GM12878 (cell line): ENCODE results near the gene FAM47E. TPM values are rescaled to one million over a fixed set of nuclear protein-coding genes. Genes with fewer than 3 reads are reported as not detected.
A peak's percentile ranks its signal among the peaks of the same experiment; 100 is the strongest.

Source experiments
- ATAC-seq: fragments of 200-7000 bp; cut with Tn5 transposase; 3 replicates; pipeline ENCODE4 v1.9.1; 2020; ENCODE audit warnings: mild to moderate bottlenecking, moderate library complexity
- BruUV-seq: library from RNA; stranded (reverse); fragments of 400-500 nt; replicated peaks from 2 replicates; lab custom pipeline; 2021; lab: Mats Ljungman, UMichigan
- CTCF ChIA-PET: fragments of 300-600 bp; sonication (Branson Sonifier 250); formaldehyde crosslinking; extraction: SDS; loops from one replicate; lab custom pipeline; 2021; ENCODE audit warnings: inconsistent platforms; lab: Yijun Ruan, JAX
- POLR2A ChIA-PET: fragments of 350-600 bp; formaldehyde crosslinking; extraction: SDS; loops from one replicate; lab custom pipeline; 2021; ENCODE audit warnings: inconsistent platforms; lab: Charles Lee
- RAD21 ChIA-PET: fragments of 300-600 bp; sonication (Branson Sonifier 250); formaldehyde crosslinking; loops from one replicate; lab custom pipeline; 2023; ENCODE audit warnings: antibody characterized with exemption; ENCODE audit not compliant: unreplicated experiment; lab: Charles Lee
- SMC1A ChIA-PET: fragments of 300-600 bp; sonication (Branson Sonifier 250); formaldehyde crosslinking; loops from one replicate; lab custom pipeline; 2023; ENCODE audit not compliant: unreplicated experiment, uncharacterized antibody; lab: Charles Lee
- DNase-seq: peaks from one replicate; pipeline ENCODE4 v3.0.0-alpha.2; 2011; ENCODE audit warnings: low read depth, low spot score
- FAIRE-seq: peaks from 3 replicates; lab custom pipeline; 2011; peaks lifted over from hg19 to GRCh38; lab: Jason Lieb, UNC
- H2AFZ ChIP-seq: 2 replicates; pipeline ENCODE4 v1.6.0; 2011; ENCODE audit warnings: low read depth, low read length, control low read depth; ENCODE audit not compliant: control insufficient read depth
- H3K27ac ChIP-seq: 2 replicates; pipeline ENCODE4 v1.5.1; 2011; ENCODE audit warnings: control low read depth; ENCODE audit not compliant: control insufficient read depth, insufficient read depth
- H3K27me3 ChIP-seq, 2 experiments: replicated peaks in 1 of 2; 2 replicates each; pipeline versions ENCODE4 v1.6.0 to v1.6.1; 2011; ENCODE audit warnings: low read length in 1 of 2; ENCODE audit not compliant: control insufficient read depth in 2 of 2, insufficient read depth in 2 of 2
- H3K36me3 ChIP-seq, 2 experiments: 2 replicates each; pipeline ENCODE4 v1.5.1; 2011; ENCODE audit warnings: low read length in 1 of 2; ENCODE audit not compliant: control insufficient read depth in 2 of 2, insufficient read depth in 2 of 2
- H3K4me1 ChIP-seq: 2 replicates; pipeline ENCODE4 v1.6.1; 2011; ENCODE audit warnings: mild to moderate bottlenecking, low read length, moderate library complexity, mixed read lengths; ENCODE audit not compliant: control insufficient read depth, insufficient read depth
- H3K4me2 ChIP-seq: 2 replicates; pipeline ENCODE4 v1.6.0; 2011; ENCODE audit warnings: control low read depth; ENCODE audit not compliant: control insufficient read depth, insufficient read depth
- H3K4me3 ChIP-seq: fragments of 200-600 bp; sonication (generic); 2 replicates; pipeline ENCODE4 v1.5.1; 2016
- H3K79me2 ChIP-seq: 2 replicates; pipeline ENCODE4 v1.6.0; 2011; ENCODE audit warnings: low read length; ENCODE audit not compliant: control insufficient read depth, insufficient read depth
- H3K9ac ChIP-seq: 2 replicates; pipeline ENCODE4 v1.8.0; 2011; ENCODE audit warnings: low read length, control low read depth, mixed read lengths; ENCODE audit not compliant: control insufficient read depth, insufficient read depth
- H3K9me3 ChIP-seq: replicated peaks from 3 replicates; pipeline ENCODE4 v1.5.1; 2011; ENCODE audit warnings: mild to moderate bottlenecking, low read length; ENCODE audit not compliant: control insufficient read depth, insufficient read depth
- H4K20me1 ChIP-seq: 2 replicates; pipeline ENCODE4 v1.6.0; 2011; ENCODE audit not compliant: control insufficient read depth, insufficient read depth
- ATF2 ChIP-seq: IDR thresholded peaks from 2 replicates; pipeline ENCODE4 v1.6.1; 2012; ENCODE audit warnings: low read length, inconsistent platforms
- ATF7 ChIP-seq: fragments of 450-650 bp; IDR thresholded peaks from 2 replicates; pipeline ENCODE4 v1.6.1; 2016; ENCODE audit warnings: low read depth, mild to moderate bottlenecking
- BACH1 ChIP-seq: fragments of 450-650 bp; IDR thresholded peaks from 2 replicates; pipeline ENCODE4 v1.6.1; 2017; ENCODE audit warnings: mild to moderate bottlenecking, borderline replicate concordance
- BCLAF1 ChIP-seq: fragments of 450-650 bp; IDR thresholded peaks from 2 replicates; pipeline ENCODE4 v1.6.1; 2017; ENCODE audit warnings: antibody characterized with exemption, mild to moderate bottlenecking, moderate library complexity
- CBX5 ChIP-seq: sonication (generic); IDR thresholded peaks from 2 replicates; pipeline ENCODE4 v1.6.1; 2016; ENCODE audit warnings: low read depth, moderate library complexity, mild to moderate bottlenecking, inconsistent platforms
- FOS ChIP-seq: IDR thresholded peaks from 3 replicates; pipeline ENCODE4 v1.6.1; 2011; ENCODE audit warnings: borderline replicate concordance; ENCODE audit not compliant: insufficient read length; ENCODE audit errors: extremely low read depth
- HDGF ChIP-seq: fragments of 450-650 bp; IDR thresholded peaks from 2 replicates; pipeline ENCODE4 v1.6.1; 2016; ENCODE audit warnings: antibody characterized with exemption
- NFYA ChIP-seq: IDR thresholded peaks from 2 replicates; pipeline ENCODE4 v1.6.1; 2011; ENCODE audit warnings: low read depth, mild to moderate bottlenecking, low read length, improper control_type of control experiment, borderline replicate concordance
- RAD51 ChIP-seq: fragments of 450-650 bp; IDR thresholded peaks from 2 replicates; pipeline ENCODE4 v1.6.1; 2016; ENCODE audit warnings: moderate library complexity, mild to moderate bottlenecking, inconsistent platforms
- SRF ChIP-seq, 2 experiments: IDR thresholded peaks; 2 replicates each; pipeline ENCODE4 v1.6.1; 2011; ENCODE audit warnings: low read depth in 2 of 2, low read length in 2 of 2, mild to moderate bottlenecking in 1 of 2, moderate library complexity in 1 of 2
- ZZZ3 ChIP-seq: IDR thresholded peaks from 2 replicates; pipeline ENCODE4 v1.6.1; 2011; ENCODE audit warnings: low read depth; ENCODE audit not compliant: control insufficient read depth, insufficient read length
- WGBS: methylation state at CpG from one replicate; pipeline ENCODE4 v1.1.6; 2016; ENCODE audit warnings: low lambda C conversion rate; ENCODE audit not compliant: insufficient replicate concordance, insufficient coverage; ENCODE audit errors: missing lambda C conversion rate; 5-methylcytosine and 5-hydroxymethylcytosine counted together
- in situ Hi-C: fragments of 300-500 bp; cut with MboI; formaldehyde crosslinking; loops from 9 replicates; pipeline ENCODE4 v1.14.3; 2018; ENCODE audit warnings: mixed read lengths
- intact Hi-C: fragments of 100-400 bp; cut with micrococcal nuclease; formaldehyde crosslinking; loops from one replicate; pipeline ENCODE4 v1.14.2; 2022; ENCODE audit not compliant: unreplicated experiment
- polyA plus RNA-seq, 11 experiments: library from polyadenylated mRNA; depleted of rRNA in 4 of 11; unstranded in 6 of 11; stranded (reverse) in 5 of 11; fragments of >200 nt; fragmentation: Nextera tagmentation in 4 of 11; fragmentation: Illumina TruSeq in 1 of 11; extraction: Ambion mirVana in 4 of 11; extraction: Trizol in 1 of 11; gene quantifications; 1 replicate in 1 of 11; 2 replicates in 10 of 11; pipeline versions ENCODE4 v1.2.1 to v1.2.3, GENCODE V29; 2011 to 2016; ENCODE audit warnings: inconsistent platforms in 2 of 11, missing spikeins in 2 of 11, low read depth in 1 of 11
- total RNA-seq, 4 experiments: library from RNA; depleted of rRNA in 3 of 4; stranded (reverse); fragments of >200 nt in 3 of 4; fragmentation: Illumina TruSeq in 1 of 4; extraction: Trizol in 1 of 4; gene quantifications; 2 replicates each; pipeline versions ENCODE4 v1.2.1 to v1.2.3, GENCODE V29; 2013 to 2021
- TF ChIP-seq, protein P1 (sequence below): IDR thresholded peaks from 2 replicates; pipeline ENCODE4 v1.6.1; 2011; ENCODE audit warnings: borderline replicate concordance, low read depth, mild to moderate bottlenecking, moderate library complexity, mixed read lengths, low read length; ENCODE audit not compliant: insufficient read depth; ENCODE audit errors: extremely low read length
- TF ChIP-seq, protein P2 (sequence below): fragments of 450-650 bp; IDR thresholded peaks from 2 replicates; pipeline ENCODE4 v1.6.1; 2018; ENCODE audit warnings: borderline replicate concordance, mild to moderate bottlenecking; ENCODE audit not compliant: partially characterized antibody

The FAM47E gene
- total and polyA plus RNA-seq, 10 of the 15 experiments (the other 5 are each of a cell fraction or from before 2014, with no cell fraction given), result 0.03 TPM; not detected in 9

- H3K4me2 ChIP-seq, result peak overlapping the region; percentile 88
- H4K20me1 ChIP-seq, result no peaks in the 10 kb centered on the region
- POLR2A ChIA-PET, result interaction anchor here (0.7 to 1.1 kb wide), 2 partner anchors 12 to 874 kb away, joined by 3 to 6 read pairs; no protein-coding TSS in a partner anchor
- no peaks in the 10 kb centered on the region for H3K9me3 ChIP-seq
- peaks cover 21% of the 10 kb centered on the region for H3K4me1 ChIP-seq
- TF ChIP-seq FOS (no peak), CBX5 (no peak), BCLAF1 (no peak), NFYA (no peak), ATF2 (no peak), SRF (IDR thresholded peaks at IDR 0.05; ENCODE audit: low read depth in 2 of 2, low read length in 2 of 2) (no peak), RAD51 (no peak), HDGF (no peak), ZZZ3 (no peak), ATF7 (no peak), BACH1 (no peak)
- TF ChIP-seq, protein P1, sequence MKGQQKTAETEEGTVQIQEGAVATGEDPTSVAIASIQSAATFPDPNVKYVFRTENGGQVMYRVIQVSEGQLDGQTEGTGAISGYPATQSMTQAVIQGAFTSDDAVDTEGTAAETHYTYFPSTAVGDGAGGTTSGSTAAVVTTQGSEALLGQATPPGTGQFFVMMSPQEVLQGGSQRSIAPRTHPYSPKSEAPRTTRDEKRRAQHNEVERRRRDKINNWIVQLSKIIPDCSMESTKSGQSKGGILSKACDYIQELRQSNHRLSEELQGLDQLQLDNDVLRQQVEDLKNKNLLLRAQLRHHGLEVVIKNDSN, result no peak
- TF ChIP-seq, protein P2, sequence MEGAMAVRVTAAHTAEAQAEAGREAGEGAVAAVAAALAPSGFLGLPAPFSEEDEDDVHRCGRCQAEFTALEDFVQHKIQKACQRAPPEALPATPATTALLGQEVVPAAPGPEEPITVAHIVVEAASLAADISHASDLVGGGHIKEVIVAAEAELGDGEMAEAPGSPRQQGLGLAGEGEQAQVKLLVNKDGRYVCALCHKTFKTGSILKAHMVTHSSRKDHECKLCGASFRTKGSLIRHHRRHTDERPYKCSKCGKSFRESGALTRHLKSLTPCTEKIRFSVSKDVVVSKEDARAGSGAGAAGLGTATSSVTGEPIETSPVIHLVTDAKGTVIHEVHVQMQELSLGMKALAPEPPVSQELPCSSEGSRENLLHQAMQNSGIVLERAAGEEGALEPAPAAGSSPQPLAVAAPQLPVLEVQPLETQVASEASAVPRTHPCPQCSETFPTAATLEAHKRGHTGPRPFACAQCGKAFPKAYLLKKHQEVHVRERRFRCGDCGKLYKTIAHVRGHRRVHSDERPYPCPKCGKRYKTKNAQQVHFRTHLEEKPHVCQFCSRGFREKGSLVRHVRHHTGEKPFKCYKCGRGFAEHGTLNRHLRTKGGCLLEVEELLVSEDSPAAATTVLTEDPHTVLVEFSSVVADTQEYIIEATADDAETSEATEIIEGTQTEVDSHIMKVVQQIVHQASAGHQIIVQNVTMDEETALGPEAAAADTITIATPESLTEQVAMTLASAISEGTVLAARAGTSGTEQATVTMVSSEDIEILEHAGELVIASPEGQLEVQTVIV, result no peak
- TF ChIP-seq, all 136 proteins: peak for 0
- Histone ChIP-seq H3K9ac (no peak overlapping the region), H3K4me3 (peak overlapping the region; percentile 78; the same call in 1 of the 2 replicates), H3K27ac (no peak overlapping the region), H3K36me3 (no peaks in the 10 kb centered on the region), H2AFZ (no peak overlapping the region), H3K79me2 (peaks cover 5% of the 10 kb centered on the region), H3K27me3 (no peaks in the 10 kb centered on the region)
- DNase-seq (no peak), ATAC-seq (no peak), FAIRE-seq (no peak)
- WGBS, result 87% methylated on average over 6 of the region's 6 CpGs
- RAD21 ChIA-PET, result interaction anchor here (1.7 to 4.7 kb wide), 2 partner anchors 12 to 32 kb away, joined by 4 to 22 read pairs; no protein-coding TSS in a partner anchor
- no TSS peak for BruUV-seq
- SMC1A ChIA-PET, result interaction anchor here (3.9 to 4.5 kb wide), 2 partner anchors 13 to 33 kb away, joined by 25 to 54 read pairs; no protein-coding TSS in a partner anchor
- CTCF ChIA-PET, result interaction anchor here (5.5 to 6.0 kb wide), 2 partner anchors 13 to 33 kb away, joined by 37 to 38 read pairs; no protein-coding TSS in a partner anchor
- in situ Hi-C loops (no loop called here), intact Hi-C loops (loop anchor here (2.0 kb wide), 1 partner anchor 13 kb away; no protein-coding TSS in a partner anchor)
These were observed 39.5 kb upstream of the FAM47E start for GRCh38 chr4:76211769-76212708.
